Hepatocyte (in vitro differentiated cells): Measurements from ENCODE around the gene ADGRL3. TPM values are rescaled to one million over a fixed set of nuclear protein-coding genes. Genes with fewer than 3 reads are reported as not detected.

ENCODE experiments used
- DNase-seq: peaks from one replicate; pipeline ENCODE4 v3.0.0-alpha.2; 2016; ENCODE audit warnings: low spot score
- H2AFZ ChIP-seq: fragments of 200-600 bp; sonication (generic); 2 replicates; pipeline ENCODE4 v1.6.0; 2016; ENCODE audit warnings: antibody characterized with exemption, mild to moderate bottlenecking
- H3K27ac ChIP-seq: fragments of 200-600 bp; sonication (generic); 2 replicates; pipeline ENCODE4 v1.5.1; 2016; ENCODE audit warnings: mild to moderate bottlenecking
- H3K27me3 ChIP-seq: fragments of 200-600 bp; sonication (generic); 2 replicates; pipeline ENCODE4 v1.6.1; 2016
- H3K36me3 ChIP-seq: fragments of 200-600 bp; sonication (generic); replicated peaks from 2 replicates; pipeline ENCODE4 v1.5.1; 2016; ENCODE audit warnings: low read depth; ENCODE audit not compliant: insufficient read depth
- H3K4me1 ChIP-seq: fragments of 200-600 bp; sonication (generic); 2 replicates; pipeline ENCODE4 v1.5.1; 2016; ENCODE audit warnings: mild to moderate bottlenecking, moderate library complexity; ENCODE audit not compliant: insufficient read depth
- H3K4me2 ChIP-seq: fragments of 200-600 bp; sonication (generic); 2 replicates; pipeline ENCODE4 v1.6.0; 2016
- H3K4me3 ChIP-seq: fragments of 200-600 bp; sonication (generic); 2 replicates; pipeline ENCODE4 v1.5.1; 2016; ENCODE audit warnings: mild to moderate bottlenecking
- H3K79me2 ChIP-seq: fragments of 200-600 bp; sonication (generic); 2 replicates; pipeline ENCODE4 v1.6.0; 2017; ENCODE audit warnings: mild to moderate bottlenecking
- H3K9me2 ChIP-seq: fragments of 200-600 bp; sonication (generic); replicated peaks from 2 replicates; pipeline ENCODE4 v1.6.0; 2017; ENCODE audit warnings: mild to moderate bottlenecking; ENCODE audit not compliant: insufficient read depth
- H3K9me3 ChIP-seq: fragments of 200-600 bp; sonication (generic); 2 replicates; pipeline ENCODE4 v1.5.1; 2016; ENCODE audit warnings: low read depth, mild to moderate bottlenecking
- H4K20me1 ChIP-seq: fragments of 200-600 bp; sonication (generic); 2 replicates; pipeline ENCODE4 v1.6.0; 2016; ENCODE audit warnings: mild to moderate bottlenecking; ENCODE audit not compliant: insufficient read depth, poor library complexity, severe bottlenecking
- CTCF ChIP-seq: fragments of 200-600 bp; sonication (generic); IDR thresholded peaks from 2 replicates; pipeline ENCODE4 v1.5.1; 2016; ENCODE audit warnings: antibody characterized with exemption, mild to moderate bottlenecking; ENCODE audit not compliant: poor library complexity
- EZH2 ChIP-seq: fragments of 200-600 bp; sonication (generic); IDR thresholded peaks from 2 replicates; pipeline ENCODE4 v1.6.1; 2016; ENCODE audit warnings: antibody characterized with exemption, mild to moderate bottlenecking, borderline replicate concordance
- EZH2phosphoT487 ChIP-seq: fragments of 200-600 bp; sonication (generic); IDR thresholded peaks from one replicate; pipeline ENCODE4 v1.6.1; 2018; ENCODE audit warnings: antibody characterized with exemption, mild to moderate bottlenecking, low read depth, moderate library complexity; ENCODE audit not compliant: unreplicated experiment, severe bottlenecking
- WGBS: methylation state at CpG from one replicate; pipeline ENCODE4 v1.1.6; 2016; ENCODE audit warnings: low lambda C conversion rate; ENCODE audit errors: missing lambda C conversion rate; 5-methylcytosine and 5-hydroxymethylcytosine counted together
- polyA plus RNA-seq: library from polyadenylated mRNA; unstranded; fragments of >200 nt; fragmentation: Nextera tagmentation; extraction: Ambion mirVana; gene quantifications from 2 replicates; pipeline ENCODE4 v1.2.1, GENCODE V29; 2016
- total RNA-seq: library from RNA; depleted of rRNA; stranded (reverse); fragments of >200 nt; gene quantifications from 2 replicates; pipeline ENCODE4 v1.2.3, GENCODE V29; 2014

Gene ADGRL3
- total and polyA plus RNA-seq, 2 experiments from 2014 or later = 4.4 to 21.2 TPM

GRCh38 chr4:61657016-61657415 is 456.9 kb downstream of the ADGRL3 start:
- Histone ChIP-seq H3K36me3 (no peaks in the 10 kb centered on the region), H3K79me2 (no peaks in the 10 kb centered on the region), H3K27ac (no peak overlapping the region), H4K20me1 (no peaks in the 10 kb centered on the region), H2AFZ (no peak overlapping the region), H3K27me3 (no peaks in the 10 kb centered on the region), H3K4me1 (no peaks in the 10 kb centered on the region), H3K9me2 (no peaks in the 10 kb centered on the region), H3K4me2 (no peak overlapping the region), H3K4me3 (no peak overlapping the region), H3K9me3 (no peaks in the 10 kb centered on the region)
- 73% methylated on average over 2 of the region's 2 CpGs for WGBS
- TF ChIP-seq EZH2 (no peak), EZH2phosphoT487 (no peak), CTCF (no peak)
- DNase-seq = no peak

GRCh38 chr4:61661960-61662359 is 461.8 kb downstream of the ADGRL3 start:
- no peaks in the 10 kb centered on the region for H4K20me1 ChIP-seq
- H3K36me3 ChIP-seq = no peaks in the 10 kb centered on the region
- no peaks in the 10 kb centered on the region for H3K9me2 ChIP-seq
- H3K4me3 ChIP-seq = no peak overlapping the region
- no peak for DNase-seq
- H3K4me1 ChIP-seq = no peaks in the 10 kb centered on the region
- no peaks in the 10 kb centered on the region for H3K27me3 ChIP-seq
- no peak overlapping the region for H3K27ac ChIP-seq
- no peak for TF ChIP-seq CTCF
- TF ChIP-seq EZH2 = no peak
- TF ChIP-seq EZH2phosphoT487 = no peak
- no peak overlapping the region for H3K4me2 ChIP-seq
- H3K79me2 ChIP-seq = no peaks in the 10 kb centered on the region
- 92% methylated on average over 7 of the region's 7 CpGs for WGBS
- no peak overlapping the region for H2AFZ ChIP-seq
- H3K9me3 ChIP-seq = no peaks in the 10 kb centered on the region

GRCh38 chr4:61662362-61662761 is 462.2 kb downstream of the ADGRL3 start:
- no peaks in the 10 kb centered on the region for H3K27me3 ChIP-seq
- no peak for TF ChIP-seq EZH2
- TF ChIP-seq EZH2phosphoT487 = no peak
- TF ChIP-seq CTCF = no peak
- H3K79me2 ChIP-seq = no peaks in the 10 kb centered on the region
- no peaks in the 10 kb centered on the region for H4K20me1 ChIP-seq
- H3K9me3 ChIP-seq = no peaks in the 10 kb centered on the region
- no peaks in the 10 kb centered on the region for H3K9me2 ChIP-seq
- no peak overlapping the region for H3K27ac ChIP-seq
- no peak for DNase-seq
- no peak overlapping the region for H3K4me3 ChIP-seq
- H3K4me1 ChIP-seq = no peaks in the 10 kb centered on the region
- H3K36me3 ChIP-seq = no peaks in the 10 kb centered on the region
- H3K4me2 ChIP-seq = no peak overlapping the region
- no peak overlapping the region for H2AFZ ChIP-seq
- WGBS = 95% methylated on average over 5 of the region's 5 CpGs

- H3K27ac ChIP-seq = no peak overlapping the region
- no peaks in the 10 kb centered on the region for H3K36me3 ChIP-seq
- no peak overlapping the region for H3K4me3 ChIP-seq
- DNase-seq = no peak
- H3K9me2 ChIP-seq = no peaks in the 10 kb centered on the region
- H3K79me2 ChIP-seq = no peaks in the 10 kb centered on the region
- no peak for TF ChIP-seq EZH2
- no peak for TF ChIP-seq CTCF
- TF ChIP-seq EZH2phosphoT487 = no peak
- no peaks in the 10 kb centered on the region for H3K9me3 ChIP-seq
- H3K4me1 ChIP-seq = no peaks in the 10 kb centered on the region
- WGBS = 96% methylated on average over 8 of the region's 8 CpGs
- H2AFZ ChIP-seq = no peak overlapping the region
- H3K27me3 ChIP-seq = no peaks in the 10 kb centered on the region
- H4K20me1 ChIP-seq = no peaks in the 10 kb centered on the region
- H3K4me2 ChIP-seq = no peak overlapping the region
Observed at GRCh38 chr4:61663310-61663709, 463.2 kb downstream of the ADGRL3 start.
